ENCODE results near the gene SERPINA1. TPM values are rescaled to one million over a fixed set of nuclear protein-coding genes. Genes with fewer than 3 reads are reported as not detected.

The SERPINA1 gene
- total RNA-seq (1,861 TPM), polyA plus RNA-seq (ENCODE audit: insufficient read depth, low read depth, low replicate concordance) (2,184 TPM)
- long read RNA-seq, donor 1, transcript SERPINA1-202 (5 exons, 1,622 nt) = major isoform, 11 of 11 reads
- long read RNA-seq, donor 1, partial matches to known transcripts = 0 of 11 reads
- long read RNA-seq, donor 1, other reads (novel, unspliced or antisense) = 0 of 11 reads
- long read RNA-seq, donor 2, transcript SERPINA1-202 (5 exons, 1,622 nt) = major isoform, 35 of 72 reads
- long read RNA-seq, donor 2, partial matches to known transcripts = 37 of 72 reads
- long read RNA-seq, donor 2, other reads (novel, unspliced or antisense) = 0 of 72 reads
- long read RNA-seq, donor 3, transcript SERPINA1-202 (5 exons, 1,622 nt) = major isoform, 53 of 110 reads
- long read RNA-seq, donor 3, partial matches to known transcripts = 54 of 110 reads
- long read RNA-seq, donor 3, other reads (novel, unspliced or antisense) = 0 of 110 reads
- long read RNA-seq, donor 4, transcript SERPINA1-202 (5 exons, 1,622 nt) = major isoform, 39 of 98 reads
- long read RNA-seq, donor 4, partial matches to known transcripts = 58 of 98 reads
- long read RNA-seq, donor 4, other reads (novel, unspliced or antisense) = 0 of 98 reads
- long read RNA-seq, donor 5, transcript SERPINA1-202 (5 exons, 1,622 nt) = major isoform, 11 of 28 reads
- long read RNA-seq, donor 5, partial matches to known transcripts = 16 of 28 reads
- long read RNA-seq, donor 5, other reads (novel, unspliced or antisense) = 0 of 28 reads
- long read RNA-seq, donor 6, transcript SERPINA1-202 (5 exons, 1,622 nt) = major isoform, 36 of 102 reads
- long read RNA-seq, donor 6, partial matches to known transcripts = 64 of 102 reads
- long read RNA-seq, donor 6, other reads (novel, unspliced or antisense) = 0 of 102 reads
- long read RNA-seq, donor 7, transcript SERPINA1-202 (5 exons, 1,622 nt) = major isoform, 1,446 of 1,732 reads
- long read RNA-seq, donor 7, transcript SERPINA1-207 (5 exons, 3,144 nt) = minor isoform, 18 of 1,732 reads
- long read RNA-seq, donor 7, partial matches to known transcripts = 198 of 1,732 reads
- long read RNA-seq, donor 7, other reads (novel, unspliced or antisense) = 63 of 1,732 reads
- long read RNA-seq, donor 8, transcript SERPINA1-202 (5 exons, 1,622 nt) = major isoform, 8 of 22 reads
- long read RNA-seq, donor 8, partial matches to known transcripts = 13 of 22 reads
- long read RNA-seq, donor 8, other reads (novel, unspliced or antisense) = 0 of 22 reads
- long read RNA-seq, donor 9, transcript SERPINA1-202 (5 exons, 1,622 nt) = major isoform, 8 of 21 reads
- long read RNA-seq, donor 9, partial matches to known transcripts = 12 of 21 reads
- long read RNA-seq, donor 9, other reads (novel, unspliced or antisense) = 0 of 21 reads
- long read RNA-seq, donor 10, transcript SERPINA1-202 (5 exons, 1,622 nt) = major isoform, 23 of 65 reads
- long read RNA-seq, donor 10, partial matches to known transcripts = 40 of 65 reads
- long read RNA-seq, donor 10, other reads (novel, unspliced or antisense) = 0 of 65 reads

- H3K27ac ChIP-seq (ENCODE audit: low read depth in 2 of 2, low read length in 2 of 2) = peak within 1 kb of the TSS; percentile 8 to 51
- intact Hi-C loops (cut with DNase I) = no loop called here
- H3K9ac ChIP-seq (ENCODE audit: low read length in 3 of 3) = no peak within 1 kb of the TSS
- no peak for FAIRE-seq
- H3K9me3 ChIP-seq (ENCODE audit: control insufficient read depth in 2 of 3, insufficient read depth in 1 of 3, low read length in 3 of 3) = no peaks in the 10 kb centered on the region
- peaks cover 0 to 2% (median 0%) of the 10 kb centered on the region in 3 donors for H3K36me3 ChIP-seq (ENCODE audit: control insufficient read depth in 2 of 3, insufficient read depth in 3 of 3, low read length in 3 of 3)
- TF ChIP-seq CTCF (IDR thresholded peaks at IDR 0.05; ENCODE audit: borderline replicate concordance, extremely low read depth, insufficient read depth) = no peak
- H3K4me1 ChIP-seq (ENCODE audit: control insufficient read depth in 2 of 3, insufficient read depth in 2 of 3, low read depth in 1 of 3, low read length in 3 of 3) = peaks cover 0 to 12% (median 7%) of the 10 kb centered on the region in 3 donors
- no peak for DNase-seq
- H3K4me3 ChIP-seq (ENCODE audit: low read length in 3 of 3) = peak within 1 kb of the TSS in 2 of 3 donors; percentile 49 to 70
- no peaks in the 10 kb centered on the region for H3K27me3 ChIP-seq (ENCODE audit: control insufficient read depth, insufficient read depth, low read length)
These were observed at the start of gene SERPINA1 for GRCh38 chr14:94388384-94389103. Gene SERPINA1, minus strand, starts transcription at chr14:94388602. Its CDS starts 5,365 bp downstream, at chr14:94383237.

- Histone ChIP-seq H3K4me3 (ENCODE audit: low read length in 3 of 3) (no peak overlapping the region), H3K27me3 (ENCODE audit: control insufficient read depth, insufficient read depth, low read length) (no peaks in the 10 kb centered on the region), H3K27ac (ENCODE audit: low read depth in 2 of 2, low read length in 2 of 2) (no peak overlapping the region), H3K9ac (ENCODE audit: low read length in 3 of 3) (no peak overlapping the region), H3K4me1 (ENCODE audit: control insufficient read depth in 2 of 3, insufficient read depth in 2 of 3, low read depth in 1 of 3, low read length in 3 of 3) (no peaks in the 10 kb centered on the region), H3K9me3 (ENCODE audit: control insufficient read depth in 2 of 3, insufficient read depth in 1 of 3, low read length in 3 of 3) (no peaks in the 10 kb centered on the region), H3K36me3 (ENCODE audit: control insufficient read depth in 2 of 3, insufficient read depth in 3 of 3, low read length in 3 of 3) (no peaks in the 10 kb centered on the region)
- FAIRE-seq = no peak
- intact Hi-C loops (cut with DNase I) = no loop called here
- DNase-seq = no peak
- no peak for TF ChIP-seq CTCF (IDR thresholded peaks at IDR 0.05; ENCODE audit: borderline replicate concordance, extremely low read depth, insufficient read depth)
These were observed 40.2 kb upstream of the SERPINA1 start for GRCh38 chr14:94428610-94429009.
